A549 (cell line): Measurements from ENCODE around the gene USP3. TPM values are rescaled to one million over a fixed set of nuclear protein-coding genes. Genes with fewer than 3 reads are reported as not detected.
A peak's percentile ranks its signal among the peaks of the same experiment; 100 is the strongest.

ENCODE experiments used
- ATAC-seq, 2 experiments: fragments of 200-7000 bp in 1 of 2; fragments of >200 bp in 1 of 2; cut with Nextera tagmentation in 1 of 2; cut with Tn5 transposase in 1 of 2; 3 replicates each; pipeline versions ENCODE4 v1.8.0 to v1.9.1; 2018 to 2020; ENCODE audit warnings: mild to moderate bottlenecking in 1 of 2, moderate library complexity in 1 of 2
- CTCF ChIA-PET: fragments of 300-600 bp; sonication (Branson Sonifier 250); formaldehyde crosslinking; extraction: SDS; loops from one replicate; lab custom pipeline; 2021; ENCODE audit warnings: antibody characterized with exemption, inconsistent platforms; lab: Yijun Ruan, JAX
- POLR2A ChIA-PET: fragments of 350-600 bp; formaldehyde crosslinking; extraction: SDS; loops from one replicate; lab custom pipeline; 2021; ENCODE audit warnings: antibody characterized with exemption, inconsistent platforms; lab: Yijun Ruan, JAX
- DNase-seq, 2 experiments: peaks; one replicate each; pipeline versions ENCODE4 v3.0.0 to v3.0.0-alpha.2; 2011 to 2016; ENCODE audit warnings: low read depth in 1 of 2, low spot score in 1 of 2
- FAIRE-seq: peaks from 2 replicates; lab custom pipeline; 2011; peaks lifted over from hg19 to GRCh38; lab: Jason Lieb, UNC
- H3K27ac ChIP-seq, 2 experiments: fragments of >200 bp; sonication (Bioruptor Twin); formaldehyde crosslinking; 3 replicates each; pipeline ENCODE4 v1.5.1; 2016 to 2017
- H3K4me1 ChIP-seq: fragments of >200 bp; sonication (Bioruptor Twin); formaldehyde crosslinking; 3 replicates; pipeline ENCODE4 v1.6.1; 2016
- H3K4me2 ChIP-seq: fragments of >200 bp; sonication (Bioruptor Twin); formaldehyde crosslinking; 3 replicates; pipeline ENCODE4 v1.6.1; 2016
- H3K4me3 ChIP-seq: fragments of >200 bp; sonication (Bioruptor Twin); formaldehyde crosslinking; 3 replicates; pipeline ENCODE4 v1.5.1; 2016
- H3K9me3 ChIP-seq: fragments of >200 bp; sonication (Bioruptor Twin); formaldehyde crosslinking; 3 replicates; pipeline ENCODE4 v1.6.1; 2016
- BCL3 ChIP-seq: fragments of >200 bp; sonication (Bioruptor Twin); formaldehyde crosslinking; IDR thresholded peaks from 3 replicates; pipeline ENCODE4 v1.6.1; 2016
- CBX2 ChIP-seq: fragments of 200-600 bp; sonication (generic); IDR thresholded peaks from 2 replicates; pipeline ENCODE4 v1.6.1; 2016; ENCODE audit warnings: low read depth, mild to moderate bottlenecking, borderline replicate concordance
- CHD2 ChIP-seq: fragments of 150-350 bp; IDR thresholded peaks from 2 replicates; pipeline ENCODE4 v1.6.1; 2014; ENCODE audit warnings: low read length; ENCODE audit not compliant: partially characterized antibody
- CTCF ChIP-seq: fragments of >200 bp; sonication (Bioruptor Twin); formaldehyde crosslinking; IDR thresholded peaks from 3 replicates; pipeline ENCODE4 v1.5.1; 2016
- E2F6 ChIP-seq: IDR thresholded peaks from 2 replicates; pipeline ENCODE4 v1.6.1; 2012; ENCODE audit warnings: low read depth, borderline replicate concordance
- EHF ChIP-seq: fragments of 250-450 bp; sonication (Bioruptor Pico); IDR thresholded peaks from 2 replicates; pipeline ENCODE4 v1.5.0; 2020; ENCODE audit warnings: mild to moderate bottlenecking
- EHMT2 ChIP-seq: fragments of 200-600 bp; sonication (generic); IDR thresholded peaks from 2 replicates; pipeline ENCODE4 v1.6.1; 2016; ENCODE audit warnings: antibody characterized with exemption, low read depth, mild to moderate bottlenecking, moderate library complexity
- ESRRA ChIP-seq: fragments of 150-350 bp; IDR thresholded peaks from 2 replicates; pipeline ENCODE4 v1.6.1; 2014; ENCODE audit warnings: mild to moderate bottlenecking, low read length, borderline replicate concordance
- FOSB ChIP-seq: fragments of 250-450 bp; sonication (Bioruptor Pico); IDR thresholded peaks from 2 replicates; pipeline ENCODE4 v1.5.0; 2020; ENCODE audit warnings: mild to moderate bottlenecking, moderate library complexity
- FOXS1 ChIP-seq: fragments of 250-450 bp; sonication (Bioruptor Pico); IDR thresholded peaks from 2 replicates; pipeline ENCODE4 v1.5.0; 2020; ENCODE audit warnings: mild to moderate bottlenecking, moderate library complexity
- HEYL ChIP-seq: fragments of 250-450 bp; sonication (Bioruptor Pico); IDR thresholded peaks from 2 replicates; pipeline ENCODE4 v1.8.0; 2021; ENCODE audit warnings: mild to moderate bottlenecking, moderate library complexity
- HOXB13 ChIP-seq: fragments of 250-450 bp; sonication (Bioruptor Pico); IDR thresholded peaks from 2 replicates; pipeline ENCODE4 v1.5.0; 2020; ENCODE audit warnings: low read depth, mild to moderate bottlenecking, moderate library complexity
- HOXB5 ChIP-seq: fragments of 250-450 bp; sonication (Bioruptor Pico); IDR thresholded peaks from 2 replicates; pipeline ENCODE4 v1.5.0; 2020; ENCODE audit warnings: mild to moderate bottlenecking, moderate library complexity
- JUN ChIP-seq, 2 experiments: fragments of >200 bp; sonication (Bioruptor Twin); formaldehyde crosslinking; IDR thresholded peaks; 2 replicates in 1 of 2; 3 replicates in 1 of 2; pipeline ENCODE4 v1.6.1; 2016 to 2017
- KDM5A ChIP-seq: fragments of 200-600 bp; sonication (generic); IDR thresholded peaks from 2 replicates; pipeline ENCODE4 v1.6.1; 2016; ENCODE audit warnings: antibody characterized with exemption, mild to moderate bottlenecking
- MAFK ChIP-seq: fragments of 450-650 bp; IDR thresholded peaks from 2 replicates; pipeline ENCODE4 v1.6.1; 2014; ENCODE audit not compliant: partially characterized antibody
- NFE2L2 ChIP-seq: fragments of 150-350 bp; conservative IDR thresholded peaks from 2 replicates; pipeline ENCODE4 v1.6.1; 2014; ENCODE audit warnings: low read length
- NR3C1 ChIP-seq: fragments of >200 bp; sonication (Bioruptor Twin); formaldehyde crosslinking; IDR thresholded peaks from 3 replicates; pipeline ENCODE4 v1.6.1; 2017
- POLR2A ChIP-seq: IDR thresholded peaks from 2 replicates; pipeline ENCODE4 v1.6.1; 2012; ENCODE audit warnings: mild to moderate bottlenecking, low read length
- POLR2AphosphoS2 ChIP-seq: conservative IDR thresholded peaks from 2 replicates; pipeline ENCODE4 v1.6.1; 2012; ENCODE audit warnings: low read length, improper control_type of control experiment, inconsistent platforms
- RARB ChIP-seq: fragments of 250-450 bp; sonication (Bioruptor Pico); IDR thresholded peaks from 2 replicates; pipeline ENCODE4 v1.8.0; 2021; ENCODE audit warnings: mild to moderate bottlenecking, moderate library complexity
- RFX5 ChIP-seq: fragments of 450-650 bp; IDR thresholded peaks from 2 replicates; pipeline ENCODE4 v1.7.1; 2014; ENCODE audit warnings: antibody characterized with exemption, mild to moderate bottlenecking, moderate library complexity
- RNF2 ChIP-seq: fragments of 200-600 bp; sonication (generic); IDR thresholded peaks from 2 replicates; pipeline ENCODE4 v1.6.1; 2016; ENCODE audit warnings: low read depth, mild to moderate bottlenecking, antibody characterized with exemption, moderate library complexity, borderline replicate concordance
- SREBF2 ChIP-seq: fragments of 450-650 bp; IDR thresholded peaks from 2 replicates; pipeline ENCODE4 v1.6.1; 2014; ENCODE audit warnings: mild to moderate bottlenecking, moderate library complexity
- TP53 ChIP-seq: fragments of 250-450 bp; sonication (Bioruptor Pico); IDR thresholded peaks from 2 replicates; pipeline ENCODE4 v1.5.0; 2021; ENCODE audit warnings: mild to moderate bottlenecking, moderate library complexity
- USF2 ChIP-seq: fragments of 450-650 bp; IDR thresholded peaks from 2 replicates; pipeline ENCODE4 v1.6.1; 2014; ENCODE audit warnings: antibody characterized with exemption
- ZC3H11A ChIP-seq: fragments of 450-650 bp; IDR thresholded peaks from 2 replicates; pipeline ENCODE4 v1.6.1; 2014; ENCODE audit warnings: antibody characterized with exemption, mild to moderate bottlenecking
- ZSCAN20 ChIP-seq: fragments of 250-450 bp; sonication (Bioruptor Pico); IDR thresholded peaks from 2 replicates; pipeline ENCODE4 v1.8.0; 2022; ENCODE audit warnings: mild to moderate bottlenecking, moderate library complexity
- WGBS: methylation state at CpG from one replicate; pipeline ENCODE4 v1.1.6; 2017; ENCODE audit errors: missing lambda C conversion rate; 5-methylcytosine and 5-hydroxymethylcytosine counted together
- polyA plus RNA-seq, 4 experiments: library from polyadenylated mRNA; depleted of rRNA in 3 of 4; stranded (reverse); fragments of >200 nt; fragmentation: RNase III in 1 of 4; extraction: RNeasy Plus Mini Kit Qiagen cat#74134 plus additional on column Dnase treatment in 1 of 4; gene quantifications; 2 replicates in 3 of 4; 3 replicates in 1 of 4; pipeline ENCODE4 v1.2.3, GENCODE V29; 2011 to 2017
- TF ChIP-seq, protein P1 (sequence below): fragments of 150-350 bp; IDR thresholded peaks from 2 replicates; pipeline ENCODE4 v1.6.1; 2014; ENCODE audit warnings: low read depth, mild to moderate bottlenecking, low read length
- TF ChIP-seq, protein P2 (sequence below): fragments of 250-450 bp; sonication (Bioruptor Pico); IDR thresholded peaks from 2 replicates; pipeline ENCODE4 v1.5.0; 2020; ENCODE audit warnings: low read depth, mild to moderate bottlenecking, moderate library complexity

Gene USP3
- polyA plus RNA-seq, 2 of the 4 experiments (the other 2 are of a cell fraction) = 41.8 to 99.1 TPM

GRCh38 chr15:63476229-63476632, 28.2 kb upstream of the USP3 start (continued):
- TF ChIP-seq, protein P1, sequence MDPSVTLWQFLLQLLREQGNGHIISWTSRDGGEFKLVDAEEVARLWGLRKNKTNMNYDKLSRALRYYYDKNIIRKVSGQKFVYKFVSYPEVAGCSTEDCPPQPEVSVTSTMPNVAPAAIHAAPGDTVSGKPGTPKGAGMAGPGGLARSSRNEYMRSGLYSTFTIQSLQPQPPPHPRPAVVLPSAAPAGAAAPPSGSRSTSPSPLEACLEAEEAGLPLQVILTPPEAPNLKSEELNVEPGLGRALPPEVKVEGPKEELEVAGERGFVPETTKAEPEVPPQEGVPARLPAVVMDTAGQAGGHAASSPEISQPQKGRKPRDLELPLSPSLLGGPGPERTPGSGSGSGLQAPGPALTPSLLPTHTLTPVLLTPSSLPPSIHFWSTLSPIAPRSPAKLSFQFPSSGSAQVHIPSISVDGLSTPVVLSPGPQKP = no peak
- TF ChIP-seq ZC3H11A (no peak), HOXB5 (CRISPR knock-in tag) (peak; percentile 82), USF2 (peak; percentile 82), EHF (CRISPR knock-in tag) (no peak), POLR2AphosphoS2 (no peak), SREBF2 (no peak), TP53 (peak; percentile 57; the same call in 1 of the 2 replicates), ZSCAN20 (CRISPR knock-in tag) (no peak), HEYL (CRISPR knock-in tag) (no peak), MAFK (no peak), RFX5 (peak; percentile 78), FOXS1 (peak; percentile 19; the same call in 1 of the 2 replicates), CBX2 (no peak), CTCF (no peak), RNF2 (no peak), POLR2A (no peak), BCL3 (no peak), CHD2 (peak; percentile 38), ESRRA (peak; percentile 56)
- TF ChIP-seq, protein P2, sequence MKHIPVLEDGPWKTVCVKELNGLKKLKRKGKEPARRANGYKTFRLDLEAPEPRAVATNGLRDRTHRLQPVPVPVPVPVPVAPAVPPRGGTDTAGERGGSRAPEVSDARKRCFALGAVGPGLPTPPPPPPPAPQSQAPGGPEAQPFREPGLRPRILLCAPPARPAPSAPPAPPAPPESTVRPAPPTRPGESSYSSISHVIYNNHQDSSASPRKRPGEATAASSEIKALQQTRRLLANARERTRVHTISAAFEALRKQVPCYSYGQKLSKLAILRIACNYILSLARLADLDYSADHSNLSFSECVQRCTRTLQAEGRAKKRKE = no peak

GRCh38 chr15:63478243-63478642, 26.1 kb upstream of the USP3 start:
- CTCF ChIA-PET = interaction anchor here (0.8 to 5.1 kb wide), 6 partner anchors 10 to 28 kb away, joined by 3 to 66 read pairs (median 24); partner anchors contain the start of gene USP3
- H3K4me3 ChIP-seq = no peak overlapping the region
- H3K9me3 ChIP-seq = no peaks in the 10 kb centered on the region
- WGBS = 92% methylated on average over 6 of the region's 6 CpGs
- DNase-seq (no peak), FAIRE-seq (no peak), ATAC-seq (no peak)
- H3K27ac ChIP-seq = peak overlapping the region; percentile 37 to 59
- H3K4me1 ChIP-seq = peaks cover 91% of the 10 kb centered on the region
- POLR2A ChIA-PET = no interaction called here
- no peak overlapping the region for H3K4me2 ChIP-seq
- TF ChIP-seq HOXB13 (CRISPR knock-in tag) = no peak
- TF ChIP-seq KDM5A = no peak
- no peak for TF ChIP-seq EHF (CRISPR knock-in tag)
- no peak for TF ChIP-seq JUN (IDR thresholded peaks at IDR 0.05)
- no peak for TF ChIP-seq EHMT2
- no peak for TF ChIP-seq ZC3H11A
- TF ChIP-seq RARB = no peak
- TF ChIP-seq E2F6 = no peak
- no peak for TF ChIP-seq NFE2L2
- TF ChIP-seq FOSB (CRISPR knock-in tag) = no peak
- TF ChIP-seq NR3C1 = no peak
- TF ChIP-seq, all 56 proteins: peak for 0
